GM12891 (cell line): Measurements from ENCODE around the gene PRSS57.

ENCODE experiments used
- POLR2A ChIP-seq: IDR thresholded peaks from 2 replicates; pipeline ENCODE4 v1.6.1; 2011; ENCODE audit warnings: low read depth, low read length, control low read depth
- POLR2AphosphoS5 ChIP-seq: IDR thresholded peaks from 2 replicates; pipeline ENCODE4 v1.6.1; 2011; ENCODE audit warnings: low read depth, low read length, control low read depth
- POU2F2 ChIP-seq: IDR thresholded peaks from 2 replicates; pipeline ENCODE4 v1.6.1; 2011; ENCODE audit warnings: low read depth, mild to moderate bottlenecking, control low read depth, low read length, moderate library complexity
- TAF1 ChIP-seq: IDR thresholded peaks from 2 replicates; pipeline ENCODE4 v1.6.1; 2011; ENCODE audit warnings: low read depth, low read length, control low read depth

DNA sequence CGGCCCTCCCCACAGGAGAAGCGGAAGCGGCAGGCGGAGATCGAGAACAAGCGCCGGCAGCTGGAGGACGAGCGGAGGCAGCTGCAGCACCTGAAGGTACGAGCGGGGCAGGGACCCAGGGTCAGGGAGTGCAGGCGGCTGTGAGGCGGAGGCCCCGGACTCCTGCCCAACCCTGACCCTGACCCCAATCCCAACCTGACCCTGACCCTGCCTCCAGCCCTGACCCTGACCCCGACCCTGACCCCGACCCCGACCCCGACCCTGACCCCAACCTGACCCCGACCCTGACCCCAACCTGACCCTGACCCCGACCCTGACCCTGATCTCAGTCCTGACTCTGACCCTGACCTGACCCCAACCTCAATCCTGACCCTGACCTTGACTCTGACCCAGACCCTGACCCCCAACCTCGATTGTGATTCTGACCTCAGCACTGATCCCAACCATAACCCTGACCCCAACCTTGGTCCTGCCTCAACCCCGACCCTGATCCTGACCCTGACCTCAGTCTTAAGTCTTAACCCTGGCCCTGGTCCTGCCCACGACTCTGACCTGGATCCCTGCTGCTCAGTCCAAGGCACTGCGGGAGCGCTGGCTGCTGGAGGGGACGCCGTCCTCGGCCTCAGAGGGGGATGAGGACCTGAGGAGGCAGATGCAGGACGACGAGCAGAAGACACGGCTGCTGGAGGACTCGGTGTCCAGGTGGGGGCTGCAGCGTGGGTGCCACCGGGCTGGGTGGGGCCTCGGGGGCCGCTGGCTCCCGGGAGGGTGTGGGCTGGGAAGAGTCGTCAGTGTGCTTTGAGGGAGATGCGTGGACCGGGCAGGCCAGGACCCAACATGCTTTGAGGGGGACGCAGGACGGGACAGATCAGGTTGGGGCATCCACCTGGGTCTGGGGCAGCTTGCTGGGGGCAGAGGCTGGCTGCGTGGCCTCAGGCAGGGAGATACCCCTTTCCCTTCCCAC is 32.0 kb upstream of the PRSS57 start:
- TF ChIP-seq POLR2A (no peak), TAF1 (no peak), POLR2AphosphoS5 (no peak), POU2F2 (no peak)
